HepG2 (cell line): ENCODE data around the gene LBX2. TPM values are rescaled to one million over a fixed set of nuclear protein-coding genes. Genes with fewer than 3 reads are reported as not detected.

ENCODE experiments used
- ARNT2 ChIP-seq: sonication (generic); formaldehyde crosslinking; IDR thresholded peaks from 2 replicates; pipeline ENCODE4 v1.8.0; 2022; ENCODE audit warnings: mild to moderate bottlenecking, low read depth, missing genetic modification reagents, moderate library complexity
- EZH2 ChIP-seq: conservative IDR thresholded peaks from 2 replicates; pipeline ENCODE4 v1.6.1; 2012; ENCODE audit warnings: mild to moderate bottlenecking, low read depth, low read length, moderate library complexity
- FOSL2 ChIP-seq: sonication (generic); formaldehyde crosslinking; IDR thresholded peaks from 2 replicates; pipeline ENCODE4 v1.4.0; 2020; ENCODE audit warnings: missing genetic modification reagents
- HDAC1 ChIP-seq: sonication (generic); formaldehyde crosslinking; IDR thresholded peaks from 2 replicates; pipeline ENCODE4 v1.5.1; 2020; ENCODE audit warnings: mild to moderate bottlenecking, missing genetic modification reagents
- MBNL3 ChIP-seq: fragments of 250-450 bp; sonication (Bioruptor Pico); conservative IDR thresholded peaks from 2 replicates; pipeline ENCODE4 v1.8.0; 2022; ENCODE audit warnings: mild to moderate bottlenecking, inconsistent platforms
- MEIS1 ChIP-seq: sonication (generic); formaldehyde crosslinking; IDR thresholded peaks from 2 replicates; pipeline ENCODE4 v1.9.0; 2021; ENCODE audit warnings: mild to moderate bottlenecking, missing genetic modification reagents, moderate library complexity, borderline replicate concordance
- SRY ChIP-seq: sonication (generic); formaldehyde crosslinking; IDR thresholded peaks from 2 replicates; pipeline ENCODE4 v1.8.0; 2022; ENCODE audit warnings: mild to moderate bottlenecking, missing genetic modification reagents
- TBL1XR1 ChIP-seq: fragments of 150-350 bp; IDR thresholded peaks from 2 replicates; pipeline ENCODE4 v1.6.1; 2014; ENCODE audit warnings: borderline replicate concordance, low read length; ENCODE audit not compliant: partially characterized antibody
- ZFAT ChIP-seq: sonication (generic); formaldehyde crosslinking; conservative IDR thresholded peaks from 2 replicates; pipeline ENCODE4 v1.8.1; 2023; ENCODE audit warnings: missing genetic modification reagents, inconsistent platforms
- ZNF17 ChIP-seq: sonication (generic); formaldehyde crosslinking; IDR thresholded peaks from 2 replicates; pipeline ENCODE4 v1.5.0; 2020; ENCODE audit warnings: mild to moderate bottlenecking, missing genetic modification reagents
- ZNF556 ChIP-seq: sonication (generic); formaldehyde crosslinking; IDR thresholded peaks from 2 replicates; pipeline ENCODE4 v1.4.0; 2020; ENCODE audit warnings: mild to moderate bottlenecking, missing genetic modification reagents, borderline replicate concordance
- ZNF615 ChIP-seq: sonication (generic); formaldehyde crosslinking; IDR thresholded peaks from 2 replicates; pipeline ENCODE4 v1.5.0; 2020; ENCODE audit warnings: mild to moderate bottlenecking, missing genetic modification reagents, borderline replicate concordance
- polyA plus RNA-seq, 8 experiments: library from polyadenylated mRNA; depleted of rRNA in 3 of 8; stranded (reverse) in 7 of 8; unstranded in 1 of 8; fragments of >200 nt; fragmentation: Illumina TruSeq in 4 of 8; extraction: Trizol in 4 of 8; gene quantifications; 2 replicates each; pipeline versions ENCODE4 v1.2.1 to v1.2.3, GENCODE V29; 2011 to 2016; ENCODE audit warnings: low read depth in 4 of 8, missing spikeins in 1 of 8, mixed read lengths in 1 of 8; ENCODE audit not compliant: insufficient read depth in 1 of 8
- total RNA-seq, 5 experiments: library from RNA; depleted of rRNA; stranded (reverse); fragments of >200 nt; fragmentation: Illumina TruSeq; extraction: Trizol; gene quantifications; 2 replicates each; pipeline ENCODE4 v1.2.3, GENCODE V29; 2016; ENCODE audit warnings: low read depth in 1 of 5
- TF ChIP-seq, protein P1 (sequence below): sonication (generic); formaldehyde crosslinking; IDR thresholded peaks from 2 replicates; pipeline ENCODE4 v1.4.0; 2020; ENCODE audit warnings: missing genetic modification reagents
- TF ChIP-seq, protein P2 (sequence below): fragments of 450-650 bp; IDR thresholded peaks from 2 replicates; pipeline ENCODE4 v1.6.1; 2017
- TF ChIP-seq, protein P3 (sequence below): conservative IDR thresholded peaks from 2 replicates; pipeline ENCODE4 v1.6.1; 2018; ENCODE audit warnings: missing genetic modification reagents
- TF ChIP-seq, protein P4 (sequence below), 2 experiments: sonication (generic) in 1 of 2; formaldehyde crosslinking in 1 of 2; IDR thresholded peaks; 2 replicates each; pipeline versions ENCODE4 v1.4.0 to v1.6.1; 2016 to 2020; ENCODE audit warnings: borderline replicate concordance in 1 of 2, low read depth in 1 of 2, mild to moderate bottlenecking in 1 of 2, missing genetic modification reagents in 1 of 2
- TF ChIP-seq, protein P5 (sequence below): sonication (generic); formaldehyde crosslinking; IDR thresholded peaks from 2 replicates; pipeline ENCODE4 v1.9.0; 2021; ENCODE audit warnings: missing genetic modification reagents, mild to moderate bottlenecking, borderline replicate concordance

The LBX2 gene
- total and polyA plus RNA-seq, 2 of the 13 experiments (the other 11 are each of a cell fraction or from before 2014, with no cell fraction given), result 6.4 to 8.1 TPM

DNA sequence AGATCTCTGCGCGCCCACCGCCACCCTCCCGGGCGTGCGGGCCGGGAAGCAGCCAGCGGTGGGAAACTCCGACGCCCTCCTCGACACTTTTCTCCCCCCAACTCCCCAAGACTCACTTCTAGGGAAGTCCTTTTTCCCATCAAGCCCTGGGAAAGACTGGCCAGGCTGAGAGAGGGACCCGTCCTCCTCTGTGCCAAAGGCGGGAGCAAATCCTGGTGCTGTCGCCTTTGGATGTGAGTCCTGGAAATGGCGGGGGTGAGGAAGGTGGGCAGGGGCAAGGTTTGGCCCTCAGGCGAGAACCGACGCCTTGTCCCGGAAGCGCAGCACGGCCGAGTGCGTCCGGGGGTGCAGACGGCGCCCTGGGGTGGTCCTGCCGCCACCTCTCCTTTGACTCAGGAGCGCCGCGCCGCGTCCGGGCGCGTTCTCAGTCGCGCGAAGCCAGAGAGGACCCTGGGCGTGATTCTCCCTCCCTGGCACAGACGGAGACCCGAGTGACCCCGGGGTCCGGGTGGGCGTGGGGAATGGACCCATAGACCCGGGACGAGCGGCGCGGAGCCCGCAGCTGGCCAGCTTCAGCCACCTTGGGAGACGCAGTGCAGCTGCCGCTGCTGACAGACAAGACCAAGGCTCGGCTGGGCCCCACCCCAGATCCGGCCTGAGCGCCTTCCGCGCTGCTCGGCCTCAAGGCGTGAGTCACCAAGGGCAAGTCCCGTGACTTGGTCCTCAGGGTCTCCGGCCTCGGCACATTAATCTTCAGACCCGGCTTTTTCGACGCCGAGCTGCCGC lies 3.5 kb upstream of the LBX2 start (continued):
- TF ChIP-seq MBNL3 (CRISPR knock-in tag) (no peak), ZNF17 (CRISPR knock-in tag) (no peak), TBL1XR1 (no peak), SRY (CRISPR knock-in tag) (0 out of 2 replicates have a peak, but pooled peaks have one; percentile 65), ZNF556 (CRISPR knock-in tag) (no peak; the same call in 1 of the 2 replicates), EZH2 (no peak), ZNF615 (CRISPR knock-in tag) (0 out of 2 replicates have a peak, but pooled peaks have one; percentile 14), FOSL2 (CRISPR knock-in tag) (peak; percentile 87), ZFAT (CRISPR knock-in tag) (0 out of 2 replicates have a peak, but pooled peaks have one; percentile 19), HDAC1 (CRISPR knock-in tag) (peak; percentile 71), ARNT2 (CRISPR knock-in tag) (peak; percentile 91), MEIS1 (no peak; the same call in 1 of the 2 replicates)
- TF ChIP-seq, protein P1, sequence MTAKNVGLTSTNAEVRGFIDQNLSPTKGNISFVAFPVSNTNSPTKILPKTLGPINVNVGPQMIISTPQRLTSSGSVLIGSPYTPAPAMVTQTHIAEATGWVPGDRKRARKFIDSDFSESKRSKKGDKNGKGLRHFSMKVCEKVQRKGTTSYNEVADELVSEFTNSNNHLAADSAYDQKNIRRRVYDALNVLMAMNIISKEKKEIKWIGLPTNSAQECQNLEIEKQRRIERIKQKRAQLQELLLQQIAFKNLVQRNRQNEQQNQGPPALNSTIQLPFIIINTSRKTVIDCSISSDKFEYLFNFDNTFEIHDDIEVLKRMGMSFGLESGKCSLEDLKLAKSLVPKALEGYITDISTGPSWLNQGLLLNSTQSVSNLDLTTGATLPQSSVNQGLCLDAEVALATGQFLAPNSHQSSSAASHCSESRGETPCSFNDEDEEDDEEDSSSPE (CRISPR knock-in tag), result no peak
- TF ChIP-seq, protein P2, sequence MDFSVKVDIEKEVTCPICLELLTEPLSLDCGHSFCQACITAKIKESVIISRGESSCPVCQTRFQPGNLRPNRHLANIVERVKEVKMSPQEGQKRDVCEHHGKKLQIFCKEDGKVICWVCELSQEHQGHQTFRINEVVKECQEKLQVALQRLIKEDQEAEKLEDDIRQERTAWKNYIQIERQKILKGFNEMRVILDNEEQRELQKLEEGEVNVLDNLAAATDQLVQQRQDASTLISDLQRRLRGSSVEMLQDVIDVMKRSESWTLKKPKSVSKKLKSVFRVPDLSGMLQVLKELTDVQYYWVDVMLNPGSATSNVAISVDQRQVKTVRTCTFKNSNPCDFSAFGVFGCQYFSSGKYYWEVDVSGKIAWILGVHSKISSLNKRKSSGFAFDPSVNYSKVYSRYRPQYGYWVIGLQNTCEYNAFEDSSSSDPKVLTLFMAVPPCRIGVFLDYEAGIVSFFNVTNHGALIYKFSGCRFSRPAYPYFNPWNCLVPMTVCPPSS, result no peak
- TF ChIP-seq, protein P3, sequence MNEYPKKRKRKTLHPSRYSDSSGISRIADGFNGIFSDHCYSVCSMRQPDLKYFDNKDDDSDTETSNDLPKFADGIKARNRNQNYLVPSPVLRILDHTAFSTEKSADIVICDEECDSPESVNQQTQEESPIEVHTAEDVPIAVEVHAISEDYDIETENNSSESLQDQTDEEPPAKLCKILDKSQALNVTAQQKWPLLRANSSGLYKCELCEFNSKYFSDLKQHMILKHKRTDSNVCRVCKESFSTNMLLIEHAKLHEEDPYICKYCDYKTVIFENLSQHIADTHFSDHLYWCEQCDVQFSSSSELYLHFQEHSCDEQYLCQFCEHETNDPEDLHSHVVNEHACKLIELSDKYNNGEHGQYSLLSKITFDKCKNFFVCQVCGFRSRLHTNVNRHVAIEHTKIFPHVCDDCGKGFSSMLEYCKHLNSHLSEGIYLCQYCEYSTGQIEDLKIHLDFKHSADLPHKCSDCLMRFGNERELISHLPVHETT (CRISPR knock-in tag), result no peak
- TF ChIP-seq, protein P4, sequence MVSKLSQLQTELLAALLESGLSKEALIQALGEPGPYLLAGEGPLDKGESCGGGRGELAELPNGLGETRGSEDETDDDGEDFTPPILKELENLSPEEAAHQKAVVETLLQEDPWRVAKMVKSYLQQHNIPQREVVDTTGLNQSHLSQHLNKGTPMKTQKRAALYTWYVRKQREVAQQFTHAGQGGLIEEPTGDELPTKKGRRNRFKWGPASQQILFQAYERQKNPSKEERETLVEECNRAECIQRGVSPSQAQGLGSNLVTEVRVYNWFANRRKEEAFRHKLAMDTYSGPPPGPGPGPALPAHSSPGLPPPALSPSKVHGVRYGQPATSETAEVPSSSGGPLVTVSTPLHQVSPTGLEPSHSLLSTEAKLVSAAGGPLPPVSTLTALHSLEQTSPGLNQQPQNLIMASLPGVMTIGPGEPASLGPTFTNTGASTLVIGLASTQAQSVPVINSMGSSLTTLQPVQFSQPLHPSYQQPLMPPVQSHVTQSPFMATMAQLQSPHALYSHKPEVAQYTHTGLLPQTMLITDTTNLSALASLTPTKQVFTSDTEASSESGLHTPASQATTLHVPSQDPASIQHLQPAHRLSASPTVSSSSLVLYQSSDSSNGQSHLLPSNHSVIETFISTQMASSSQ (IDR thresholded peaks at IDR 0.05; ENCODE audit: low read depth), result no peak
- TF ChIP-seq, protein P4 (CRISPR knock-in tag; IDR thresholded peaks at IDR 0.05; ENCODE audit: borderline replicate concordance), result peak; percentile 42; the same call in 1 of the 2 replicates
- TF ChIP-seq, protein P5, sequence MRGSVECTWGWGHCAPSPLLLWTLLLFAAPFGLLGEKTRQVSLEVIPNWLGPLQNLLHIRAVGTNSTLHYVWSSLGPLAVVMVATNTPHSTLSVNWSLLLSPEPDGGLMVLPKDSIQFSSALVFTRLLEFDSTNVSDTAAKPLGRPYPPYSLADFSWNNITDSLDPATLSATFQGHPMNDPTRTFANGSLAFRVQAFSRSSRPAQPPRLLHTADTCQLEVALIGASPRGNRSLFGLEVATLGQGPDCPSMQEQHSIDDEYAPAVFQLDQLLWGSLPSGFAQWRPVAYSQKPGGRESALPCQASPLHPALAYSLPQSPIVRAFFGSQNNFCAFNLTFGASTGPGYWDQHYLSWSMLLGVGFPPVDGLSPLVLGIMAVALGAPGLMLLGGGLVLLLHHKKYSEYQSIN (CRISPR knock-in tag), result 0 out of 2 replicates have a peak, but pooled peaks have one; percentile 80
